Measurements from ENCODE around the gene TMEM163.
A peak's percentile ranks its signal among the peaks of the same experiment; 100 is the strongest.
"Not testable (repeated sequence)": the region's sequence is repeated elsewhere in the genome, so short reads cannot be mapped to it uniquely, and the experiment has no call there.

Gene TMEM163

GRCh38 chr2:134662751-134663150 is 56.0 kb downstream of the TMEM163 start:
- no peak overlapping the region for H3K27ac ChIP-seq
- no peak for TF ChIP-seq CTCF (conservative IDR thresholded peaks at IDR 0.05)

- TF ChIP-seq CTCF (conservative IDR thresholded peaks at IDR 0.05), result no peak
- H3K27ac ChIP-seq, result no peak overlapping the region
Observed at GRCh38 chr2:134660626-134661402, 58.0 kb downstream of the TMEM163 start.

GRCh38 chr2:134659724-134660123 is 59.1 kb downstream of the TMEM163 start:
- TF ChIP-seq CTCF (conservative IDR thresholded peaks at IDR 0.05), result no peak
- H3K27ac ChIP-seq, result no peak overlapping the region

- peak; percentile 76 for TF ChIP-seq CTCF (conservative IDR thresholded peaks at IDR 0.05)
- H3K27ac ChIP-seq, result no peak overlapping the region
Observed at GRCh38 chr2:134657650-134658250, 61.0 kb downstream of the TMEM163 start.

- not testable (repeated sequence) for H3K27ac ChIP-seq
Observed at GRCh38 chr2:134656391-134656790, 62.4 kb downstream of the TMEM163 start.

GRCh38 chr2:134648586-134648985 is 70.2 kb downstream of the TMEM163 start:
- H3K27ac ChIP-seq, result no peak overlapping the region
- no peak for TF ChIP-seq CTCF (conservative IDR thresholded peaks at IDR 0.05)

- no peak overlapping the region for H3K27ac ChIP-seq
- no peak for TF ChIP-seq CTCF (conservative IDR thresholded peaks at IDR 0.05)
Observed at GRCh38 chr2:134647607-134648256, 71.1 kb downstream of the TMEM163 start.

- no peak for TF ChIP-seq CTCF (conservative IDR thresholded peaks at IDR 0.05)
- no peak overlapping the region for H3K27ac ChIP-seq
Observed at GRCh38 chr2:134642938-134643337, 75.9 kb downstream of the TMEM163 start.
